ENCODE results near the gene GALK1. TPM values are rescaled to one million over a fixed set of nuclear protein-coding genes. Genes with fewer than 3 reads are reported as not detected.

Gene GALK1
- polyA plus RNA-seq, 3 donors, result 44.8 to 108 (median 84.3) TPM

DNA sequence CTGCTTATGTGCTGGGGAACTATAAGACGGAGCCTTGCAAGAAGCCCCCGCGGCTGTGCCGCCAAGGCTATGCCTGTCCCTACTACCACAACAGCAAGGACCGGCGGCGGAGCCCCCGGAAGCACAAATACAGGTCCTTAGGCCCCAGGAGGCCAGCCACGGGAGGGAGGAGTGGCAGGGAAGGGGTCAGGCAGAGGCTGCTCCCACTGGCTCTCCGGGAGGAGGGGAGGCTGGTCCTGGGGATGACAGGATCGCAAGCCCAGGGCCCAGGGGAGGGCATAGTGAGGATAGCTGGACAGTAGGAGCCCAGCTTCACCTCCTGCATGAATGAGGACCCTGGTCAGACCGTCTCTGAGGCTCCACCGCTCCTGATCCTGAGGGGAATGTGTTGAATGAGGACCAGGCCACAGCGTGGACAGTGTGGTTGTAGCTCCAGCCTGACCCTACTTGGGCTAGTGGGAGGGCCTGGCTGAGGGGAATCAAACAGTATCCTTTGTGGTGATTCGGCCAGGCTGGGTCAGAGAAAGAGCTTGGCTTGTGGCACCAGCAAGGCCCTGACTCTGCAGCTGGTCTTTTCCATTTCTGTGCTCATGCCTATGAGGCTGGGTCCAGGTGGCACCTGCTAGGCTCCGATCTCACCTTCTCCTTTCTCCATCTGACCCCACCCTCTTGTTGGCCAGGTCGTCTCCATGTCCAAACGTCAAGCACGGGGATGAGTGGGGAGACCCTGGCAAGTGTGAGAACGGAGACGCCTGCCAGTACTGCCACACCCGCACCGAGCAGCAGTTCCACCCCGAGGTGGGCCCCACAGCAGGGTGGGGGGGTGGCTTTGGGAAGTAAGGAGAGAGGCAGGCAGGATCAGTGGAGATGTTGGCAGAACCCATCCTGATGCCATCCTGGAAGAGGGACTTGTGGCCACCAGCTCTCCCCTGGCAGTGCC lies 48.4 kb upstream of the GALK1 start:
- no peaks in the 10 kb centered on the region for H3K27me3 ChIP-seq (ENCODE audit: control insufficient read depth in 2 of 2, insufficient read depth in 2 of 2, low read length in 2 of 2)
- intact Hi-C loops (cut with micrococcal nuclease), result no loop called here
- H3K36me3 ChIP-seq (replicated peaks in 1 of 2; ENCODE audit: control insufficient read depth in 1 of 2, insufficient read depth in 2 of 2, low read length in 2 of 2), result peaks cover 63 to 88% of the 10 kb centered on the region in 2 donors
- no peak overlapping the region for H3K27ac ChIP-seq (ENCODE audit: low read depth in 1 of 2, low read length in 2 of 2)
- no peak overlapping the region for H3K9ac ChIP-seq (ENCODE audit: insufficient read depth, low read length, poor library complexity, severe bottlenecking)
- H3K4me1 Mint-ChIP-seq, result no peaks in the 10 kb centered on the region
- no peak overlapping the region for H2AFZ ChIP-seq (ENCODE audit: insufficient read depth, low read depth, low read length, poor library complexity, severe bottlenecking)
- TF ChIP-seq, protein P1, sequence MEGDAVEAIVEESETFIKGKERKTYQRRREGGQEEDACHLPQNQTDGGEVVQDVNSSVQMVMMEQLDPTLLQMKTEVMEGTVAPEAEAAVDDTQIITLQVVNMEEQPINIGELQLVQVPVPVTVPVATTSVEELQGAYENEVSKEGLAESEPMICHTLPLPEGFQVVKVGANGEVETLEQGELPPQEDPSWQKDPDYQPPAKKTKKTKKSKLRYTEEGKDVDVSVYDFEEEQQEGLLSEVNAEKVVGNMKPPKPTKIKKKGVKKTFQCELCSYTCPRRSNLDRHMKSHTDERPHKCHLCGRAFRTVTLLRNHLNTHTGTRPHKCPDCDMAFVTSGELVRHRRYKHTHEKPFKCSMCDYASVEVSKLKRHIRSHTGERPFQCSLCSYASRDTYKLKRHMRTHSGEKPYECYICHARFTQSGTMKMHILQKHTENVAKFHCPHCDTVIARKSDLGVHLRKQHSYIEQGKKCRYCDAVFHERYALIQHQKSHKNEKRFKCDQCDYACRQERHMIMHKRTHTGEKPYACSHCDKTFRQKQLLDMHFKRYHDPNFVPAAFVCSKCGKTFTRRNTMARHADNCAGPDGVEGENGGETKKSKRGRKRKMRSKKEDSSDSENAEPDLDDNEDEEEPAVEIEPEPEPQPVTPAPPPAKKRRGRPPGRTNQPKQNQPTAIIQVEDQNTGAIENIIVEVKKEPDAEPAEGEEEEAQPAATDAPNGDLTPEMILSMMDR (IDR thresholded peaks at IDR 0.05), result no peak
- H3K4me3 ChIP-seq (replicated peaks in 1 of 3; ENCODE audit: low read depth in 2 of 3, low read length in 3 of 3), result no peak overlapping the region
- H3K9me3 ChIP-seq (replicated peaks in 1 of 2; ENCODE audit: control insufficient read depth in 1 of 2, insufficient read depth in 1 of 2, low read length in 2 of 2), result no peaks in the 10 kb centered on the region
- H3K4me1 ChIP-seq (ENCODE audit: control insufficient read depth in 1 of 2, insufficient read depth in 2 of 2, low read length in 2 of 2), result no peaks in the 10 kb centered on the region
- peaks cover 0 to 2% (median 0%) of the 10 kb centered on the region in 3 donors for H3K27me3 Mint-ChIP-seq (ENCODE audit: low read depth in 3 of 3)
- DNase-seq, result peak in 1 of 3 donors; percentile 2
- H3K36me3 Mint-ChIP-seq, result peaks cover 45 to 77% of the 10 kb centered on the region in 2 donors
- H3K4me3 Mint-ChIP-seq, result no peak overlapping the region
- no peak overlapping the region for H3K4me2 ChIP-seq (replicated peaks; ENCODE audit: extremely low read depth, low read length, poor library complexity, severe bottlenecking)
- H3K27ac Mint-ChIP-seq, result peak overlapping the region in 1 of 7 donors; percentile 46
- H4K20me1 ChIP-seq (ENCODE audit: insufficient read depth, low read length), result no peaks in the 10 kb centered on the region
- WGBS (ENCODE audit: insufficient coverage), result 97% methylated on average over 13 of the region's 24 CpGs
- H3K9me3 Mint-ChIP-seq, result no peaks in the 10 kb centered on the region
- no peaks in the 10 kb centered on the region for H3K79me2 ChIP-seq (ENCODE audit: insufficient read depth, low read length)

DNA sequence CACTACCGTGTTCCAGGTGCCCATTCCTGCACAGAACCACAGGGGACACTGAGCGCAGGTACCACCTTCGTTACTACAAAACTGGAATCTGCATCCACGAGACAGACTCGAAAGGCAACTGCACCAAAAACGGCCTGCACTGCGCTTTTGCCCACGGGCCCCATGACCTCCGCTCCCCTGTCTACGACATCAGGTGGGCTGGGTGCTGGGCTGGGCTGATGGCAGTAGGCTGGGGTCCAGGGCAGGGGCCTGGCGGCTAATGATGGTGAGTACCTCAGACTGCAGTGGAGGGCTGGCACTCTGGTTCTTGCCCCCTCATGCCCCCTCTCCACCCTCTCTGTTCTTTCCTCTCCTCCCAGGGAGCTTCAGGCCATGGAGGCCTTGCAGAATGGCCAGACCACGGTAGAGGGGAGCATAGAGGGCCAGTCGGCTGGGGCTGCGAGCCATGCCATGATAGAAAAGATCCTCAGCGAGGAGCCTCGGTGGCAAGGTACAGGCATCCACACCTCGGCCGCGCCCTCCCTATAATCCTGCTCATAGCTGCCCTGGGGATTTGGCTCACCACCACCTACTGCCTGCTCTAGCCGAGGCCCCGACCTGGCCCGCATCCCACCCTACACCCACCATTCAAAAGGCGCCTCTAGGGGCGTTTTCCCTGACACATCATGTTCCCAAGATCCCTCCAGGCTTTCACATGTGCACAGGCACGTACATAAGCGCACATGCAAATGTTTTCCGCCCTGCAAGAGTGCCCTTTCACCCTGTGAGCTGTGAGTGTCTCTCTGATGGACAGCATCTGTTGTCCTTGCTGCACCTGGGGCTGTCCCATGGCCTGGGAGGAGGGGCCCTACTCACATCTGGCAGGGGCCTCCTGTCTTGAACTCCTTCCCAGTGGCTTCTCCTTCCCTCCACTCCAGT lies 47.4 kb upstream of the GALK1 start:
- H3K79me2 ChIP-seq (ENCODE audit: insufficient read depth, low read length), result no peaks in the 10 kb centered on the region
- WGBS (ENCODE audit: insufficient coverage), result 97% methylated on average over 26 of the region's 27 CpGs
- Mint-ChIP-seq H3K4me3 (peak overlapping the region in 1 of 2 donors; percentile 45), H3K4me1 (no peaks in the 10 kb centered on the region), H3K36me3 (peaks cover 42 to 68% of the 10 kb centered on the region in 2 donors), H3K27me3 (ENCODE audit: low read depth in 3 of 3) (peaks cover 0 to 2% (median 0%) of the 10 kb centered on the region in 3 donors), H3K27ac (peak overlapping the region in 3 of 7 donors; percentile 32 to 80 (median 38)), H3K9me3 (no peaks in the 10 kb centered on the region)
- peaks cover 56 to 80% of the 10 kb centered on the region in 2 donors for H3K36me3 ChIP-seq (replicated peaks in 1 of 2; ENCODE audit: control insufficient read depth in 1 of 2, insufficient read depth in 2 of 2, low read length in 2 of 2)
- no peak overlapping the region for H2AFZ ChIP-seq (ENCODE audit: insufficient read depth, low read depth, low read length, poor library complexity, severe bottlenecking)
- intact Hi-C loops (cut with micrococcal nuclease), result no loop called here
- TF ChIP-seq, protein P1 (IDR thresholded peaks at IDR 0.05), result no peak
- H3K4me1 ChIP-seq (ENCODE audit: control insufficient read depth in 1 of 2, insufficient read depth in 2 of 2, low read length in 2 of 2), result no peaks in the 10 kb centered on the region
- no peak overlapping the region for H3K4me2 ChIP-seq (replicated peaks; ENCODE audit: extremely low read depth, low read length, poor library complexity, severe bottlenecking)
- no peak overlapping the region for H3K27ac ChIP-seq (ENCODE audit: low read depth in 1 of 2, low read length in 2 of 2)
- H4K20me1 ChIP-seq (ENCODE audit: insufficient read depth, low read length), result no peaks in the 10 kb centered on the region
- H3K4me3 ChIP-seq (replicated peaks in 1 of 3; ENCODE audit: low read depth in 2 of 3, low read length in 3 of 3), result no peak overlapping the region
- DNase-seq, result peak in 1 of 3 donors; percentile 2
- no peaks in the 10 kb centered on the region for H3K27me3 ChIP-seq (ENCODE audit: control insufficient read depth in 2 of 2, insufficient read depth in 2 of 2, low read length in 2 of 2)
- no peaks in the 10 kb centered on the region for H3K9me3 ChIP-seq (replicated peaks in 1 of 2; ENCODE audit: control insufficient read depth in 1 of 2, insufficient read depth in 1 of 2, low read length in 2 of 2)
- H3K9ac ChIP-seq (ENCODE audit: insufficient read depth, low read length, poor library complexity, severe bottlenecking), result no peak overlapping the region
